ENCODE data around the gene LDHD.

Gene LDHD

GRCh38 chr16:75127713-75128415 is 11.3 kb upstream of the LDHD start:
- H3K4me3 ChIP-seq (ENCODE audit: low read depth, low read length), result no peak overlapping the region
- TF ChIP-seq CTCF (IDR thresholded peaks at IDR 0.05; ENCODE audit: borderline replicate concordance, insufficient read depth, low read depth, low read length), result no peak

- H3K4me3 ChIP-seq (ENCODE audit: low read depth, low read length), result no peak overlapping the region
- TF ChIP-seq CTCF (IDR thresholded peaks at IDR 0.05; ENCODE audit: borderline replicate concordance, insufficient read depth, low read depth, low read length), result no peak
Measured at GRCh38 chr16:75122609-75123008, 6.0 kb upstream of the LDHD start.

GRCh38 chr16:75121949-75122568 is 5.5 kb upstream of the LDHD start:
- no peak overlapping the region for H3K4me3 ChIP-seq (ENCODE audit: low read depth, low read length)
- TF ChIP-seq CTCF (IDR thresholded peaks at IDR 0.05; ENCODE audit: borderline replicate concordance, insufficient read depth, low read depth, low read length), result no peak

GRCh38 chr16:75120253-75120652 is 3.7 kb upstream of the LDHD start:
- TF ChIP-seq CTCF (IDR thresholded peaks at IDR 0.05; ENCODE audit: borderline replicate concordance, insufficient read depth, low read depth, low read length), result no peak
- no peak overlapping the region for H3K4me3 ChIP-seq (ENCODE audit: low read depth, low read length)

- TF ChIP-seq CTCF (IDR thresholded peaks at IDR 0.05; ENCODE audit: borderline replicate concordance, insufficient read depth, low read depth, low read length), result no peak
- no peak overlapping the region for H3K4me3 ChIP-seq (ENCODE audit: low read depth, low read length)
Measured at GRCh38 chr16:75118943-75119539, 2.5 kb upstream of the LDHD start.

GRCh38 chr16:75116911-75117245 is 298 bp upstream of the LDHD start:
- TF ChIP-seq CTCF (IDR thresholded peaks at IDR 0.05; ENCODE audit: borderline replicate concordance, insufficient read depth, low read depth, low read length), result no peak
- no peak overlapping the region for H3K4me3 ChIP-seq (ENCODE audit: low read depth, low read length)

All from GM12875 (cell line).